ENCODE data around the gene RTL1.

GRCh38 chr14:100874051-100874410, 29.5 kb downstream of the RTL1 start:
- TF ChIP-seq CTCF (IDR thresholded peaks at IDR 0.05), result no peak
- no peak for TF ChIP-seq EP300 (IDR thresholded peaks at IDR 0.05; ENCODE audit: low read depth)

All from transverse colon (tissue), 3 donors.